ELR (cell line): ENCODE data around the gene MUC13.
"Not testable (repeated sequence)": the region's sequence is repeated elsewhere in the genome, so short reads cannot be mapped to it uniquely, and the experiment has no call there.

Experiments used
- DNase-seq: peaks from one replicate; pipeline ENCODE4 v3.0.0-alpha.2; 2015; ENCODE audit warnings: low read depth

Gene MUC13, protein sequence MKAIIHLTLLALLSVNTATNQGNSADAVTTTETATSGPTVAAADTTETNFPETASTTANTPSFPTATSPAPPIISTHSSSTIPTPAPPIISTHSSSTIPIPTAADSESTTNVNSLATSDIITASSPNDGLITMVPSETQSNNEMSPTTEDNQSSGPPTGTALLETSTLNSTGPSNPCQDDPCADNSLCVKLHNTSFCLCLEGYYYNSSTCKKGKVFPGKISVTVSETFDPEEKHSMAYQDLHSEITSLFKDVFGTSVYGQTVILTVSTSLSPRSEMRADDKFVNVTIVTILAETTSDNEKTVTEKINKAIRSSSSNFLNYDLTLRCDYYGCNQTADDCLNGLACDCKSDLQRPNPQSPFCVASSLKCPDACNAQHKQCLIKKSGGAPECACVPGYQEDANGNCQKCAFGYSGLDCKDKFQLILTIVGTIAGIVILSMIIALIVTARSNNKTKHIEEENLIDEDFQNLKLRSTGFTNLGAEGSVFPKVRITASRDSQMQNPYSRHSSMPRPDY

DNA sequence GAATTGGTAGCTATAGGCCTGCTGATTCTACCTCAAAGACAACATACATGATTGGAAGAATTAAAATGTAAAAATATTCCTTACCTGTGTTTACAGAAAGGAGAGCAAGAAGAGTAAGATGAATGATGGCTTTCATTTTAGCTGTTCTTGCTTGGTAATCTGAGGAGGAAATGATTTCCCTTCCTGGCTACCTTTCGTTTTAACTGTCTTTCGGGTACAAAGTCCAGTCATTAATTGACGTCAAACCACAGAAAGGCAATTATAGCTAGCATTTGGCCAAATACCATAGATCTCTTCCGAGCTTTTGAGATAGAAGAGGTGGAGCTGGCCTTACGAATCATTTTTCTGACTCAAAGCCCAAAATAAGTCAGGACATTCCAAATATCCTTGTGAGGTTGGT is at the start of gene MUC13:
Gene MUC13 (minus strand): TSS at position 175 of the 400 bp plus-strand sequence. CDS start 39 bp downstream, at position 136.
- DNase-seq: no peak

DNA sequence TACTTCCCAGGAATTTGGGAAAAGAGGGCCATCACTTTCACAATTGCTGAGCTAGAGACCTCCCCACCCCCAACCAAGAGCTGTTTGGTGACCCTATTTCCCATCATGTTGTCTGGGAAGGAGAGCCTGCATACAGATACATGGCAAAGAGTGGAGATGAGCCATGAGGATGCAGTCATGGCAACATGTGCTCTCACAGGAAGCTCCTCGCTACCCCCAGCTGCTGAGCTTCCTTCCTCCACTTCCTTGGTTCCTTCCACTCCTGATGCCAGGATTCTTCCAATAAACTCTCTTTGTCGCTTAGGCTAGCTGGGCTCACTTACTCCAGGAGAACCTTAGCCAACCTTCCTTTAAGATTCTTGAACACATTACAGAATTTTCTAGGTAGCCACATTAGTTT is 48.3 kb upstream of the MUC13 start:
- DNase-seq: no peak

DNA sequence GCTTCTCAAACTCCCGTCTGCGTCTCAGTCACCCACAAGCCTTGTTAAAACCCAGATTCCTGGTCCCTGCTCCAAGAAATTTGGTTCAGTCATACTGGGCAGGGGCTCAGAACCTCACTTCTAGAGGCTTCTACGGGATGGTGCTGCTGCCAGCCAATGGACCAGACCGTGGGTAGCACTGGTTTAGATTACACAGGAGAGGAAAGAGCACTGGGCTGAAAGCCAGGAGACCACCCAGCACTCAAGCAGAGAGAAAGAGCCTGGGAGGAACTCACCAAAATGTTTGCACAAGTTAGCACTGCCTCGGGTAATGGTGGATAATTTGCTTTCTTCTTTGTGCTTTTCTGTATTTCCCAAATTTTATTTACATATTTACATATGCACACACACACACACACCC is 46.9 kb upstream of the MUC13 start:
- DNase-seq: no peak

DNA sequence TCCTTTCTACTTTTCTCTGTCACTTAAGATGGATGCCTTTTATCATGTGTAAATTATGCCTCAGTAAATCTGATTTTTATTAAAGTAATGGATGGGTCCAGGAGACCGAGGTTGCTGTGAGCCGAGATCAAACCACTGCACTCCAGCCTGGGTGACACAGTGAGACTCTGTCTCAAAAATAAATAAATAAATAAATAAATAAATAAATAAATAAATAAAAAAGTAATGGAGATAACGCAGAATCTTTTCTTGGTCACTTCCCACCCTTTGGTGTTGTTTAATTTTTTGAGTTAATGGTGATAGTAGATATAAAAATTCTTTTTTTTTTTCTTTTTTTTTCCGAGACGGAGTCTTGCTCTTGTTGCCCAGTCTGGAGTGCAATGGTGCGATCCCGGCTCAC is 44.1 kb upstream of the MUC13 start:
- no peak for DNase-seq

DNA sequence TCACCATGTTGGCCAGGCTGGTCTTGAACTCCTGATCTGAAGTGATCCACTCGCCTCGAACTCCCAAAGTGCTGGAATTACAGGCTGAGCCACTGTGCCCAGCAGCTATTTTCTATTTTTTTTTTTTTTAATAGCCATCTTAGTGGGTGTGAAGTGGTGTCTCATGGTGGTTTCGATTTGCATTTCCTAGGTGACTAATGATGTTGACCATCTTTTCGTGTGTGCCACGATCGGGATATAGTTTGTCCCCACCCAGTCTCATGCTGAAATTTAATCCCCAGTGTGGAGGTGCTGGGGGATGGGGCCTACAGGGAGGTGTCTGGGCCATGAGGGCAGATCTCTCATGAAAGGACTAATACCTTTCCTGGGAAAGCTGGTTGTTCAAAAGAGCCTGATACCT is 41.8 kb upstream of the MUC13 start:
- peak; percentile 30 for DNase-seq

DNA sequence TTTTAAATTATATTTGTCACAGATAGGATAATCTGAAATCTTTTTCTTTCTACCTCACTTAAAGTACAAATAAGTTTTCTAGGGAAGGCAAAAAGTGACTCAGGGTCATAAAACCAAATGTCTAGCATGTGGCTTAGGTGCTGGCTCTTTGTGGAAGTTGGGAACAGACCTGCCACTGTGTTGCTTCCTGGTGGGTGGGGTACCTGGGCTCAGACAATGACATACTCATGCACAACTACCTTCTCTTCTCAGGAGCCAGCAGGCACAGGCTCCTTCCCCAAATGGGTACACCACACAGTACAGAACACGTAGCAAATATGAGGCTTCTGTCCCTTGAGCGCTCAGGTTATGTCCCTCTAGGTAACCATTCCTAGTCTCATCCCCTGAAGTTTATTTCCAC is 40.1 kb upstream of the MUC13 start:
- DNase-seq: no peak

DNA sequence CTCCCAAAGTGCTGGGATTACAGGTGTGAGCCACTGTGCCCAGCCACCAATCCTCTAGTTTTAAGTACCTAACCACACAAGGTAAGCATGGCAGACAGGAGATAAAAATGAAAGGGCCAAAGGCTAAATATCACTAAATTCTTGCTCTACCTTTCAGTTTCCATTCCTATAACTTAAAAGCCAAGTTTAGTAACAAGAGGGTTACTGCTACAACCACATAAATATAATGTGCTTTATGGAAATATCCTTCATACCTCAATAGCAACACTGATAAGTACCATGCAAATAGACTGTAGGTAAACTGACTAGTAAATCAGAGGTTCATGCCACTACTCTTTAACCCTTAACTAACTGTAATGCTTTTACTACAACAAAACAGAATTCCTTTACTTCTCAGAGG is 38.7 kb upstream of the MUC13 start:
- DNase-seq: no peak

DNA sequence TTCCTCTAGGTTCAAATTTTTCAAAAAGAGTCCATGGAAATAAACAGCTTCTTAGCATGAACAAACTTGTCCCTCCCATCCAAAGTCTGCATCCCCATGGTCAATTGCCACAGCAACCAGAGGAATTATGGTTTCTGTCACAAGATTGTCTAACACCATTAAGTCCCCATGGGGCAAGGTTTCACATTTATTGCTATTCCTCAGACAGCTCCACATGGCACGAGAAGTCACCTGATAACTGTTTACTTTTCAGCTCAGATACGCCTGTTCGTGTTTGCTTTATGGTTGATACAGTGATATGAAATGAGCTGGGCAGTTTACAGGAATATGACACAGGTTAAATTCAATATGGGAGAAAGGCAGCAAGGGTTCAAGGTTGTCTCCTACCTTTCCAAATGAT is 37.9 kb upstream of the MUC13 start:
- DNase-seq: no peak

DNA sequence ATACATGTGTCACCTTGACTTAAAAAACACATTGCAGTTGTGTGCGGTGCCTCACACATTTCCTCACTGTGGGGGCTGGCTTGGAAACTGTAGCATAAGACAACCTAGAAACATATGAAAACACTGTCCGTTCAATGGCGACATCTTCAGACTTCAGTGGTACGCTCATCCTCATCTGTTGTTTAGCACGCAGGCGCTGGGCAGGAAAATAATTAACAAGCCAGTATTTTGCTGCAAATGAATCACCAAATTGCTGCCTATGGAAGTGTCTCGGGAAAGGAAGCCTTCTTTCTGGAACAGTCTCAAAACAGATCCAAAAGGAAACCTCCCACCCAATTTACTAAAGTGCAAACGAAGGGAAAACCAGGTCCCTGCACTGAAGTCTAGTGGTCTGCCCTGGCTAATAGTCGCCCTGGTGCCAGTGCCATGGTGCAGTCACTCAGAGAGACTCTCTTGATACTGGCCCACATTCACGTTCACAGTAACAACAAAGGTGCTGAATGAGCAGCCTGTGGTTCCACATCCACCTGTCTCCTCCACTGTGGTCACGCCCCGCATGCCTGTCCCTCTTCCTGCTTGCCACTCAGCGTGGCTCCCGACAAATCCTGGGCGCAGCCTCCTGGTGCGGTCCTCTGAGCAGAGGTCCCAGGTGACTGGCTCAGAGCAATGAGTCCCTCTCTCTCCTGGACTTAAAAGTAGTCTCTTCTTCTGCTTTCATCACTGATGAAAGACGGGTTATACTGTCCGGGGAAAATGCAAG is 35.6 kb upstream of the MUC13 start:
- DNase-seq: no peak

DNA sequence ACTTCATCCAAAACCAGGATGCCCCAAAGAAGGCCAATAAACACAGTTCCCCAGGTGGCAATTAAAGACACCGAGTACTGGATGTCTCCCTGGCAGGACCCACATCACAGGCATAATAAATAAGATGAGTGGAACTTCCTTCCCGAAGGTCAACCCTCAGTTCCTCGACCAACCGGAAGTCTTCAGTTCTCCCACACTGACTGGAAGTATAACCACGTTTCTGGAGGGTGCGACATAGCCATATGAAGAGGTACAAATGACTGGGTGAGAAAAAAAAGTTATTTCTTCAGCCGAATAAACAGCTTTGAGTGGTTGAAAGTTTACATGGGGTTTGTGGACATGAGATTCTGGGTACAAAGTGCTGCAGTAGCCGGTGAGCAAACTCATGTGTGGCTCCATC is 34.6 kb upstream of the MUC13 start:
- no peak for DNase-seq

DNA sequence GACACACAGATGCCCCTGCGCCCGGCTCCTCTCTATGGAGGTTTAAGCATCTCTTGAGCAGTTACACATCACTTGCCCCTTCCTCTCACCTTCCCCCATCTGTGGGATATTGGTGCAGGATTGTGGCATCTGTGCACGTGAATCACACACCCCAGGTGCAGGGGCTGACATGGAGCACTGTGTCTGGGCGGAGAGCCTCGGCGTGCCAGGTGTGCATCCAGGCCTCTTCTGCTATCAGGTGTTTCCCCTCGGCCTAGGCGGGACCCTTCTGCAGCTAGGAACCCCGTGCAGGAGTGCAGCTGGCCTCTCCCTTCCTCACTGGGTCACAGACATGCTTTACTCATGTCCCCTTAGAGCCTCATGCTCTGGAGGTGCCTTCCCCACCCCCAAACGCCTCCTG is 33.4 kb upstream of the MUC13 start:
- no peak for DNase-seq

DNA sequence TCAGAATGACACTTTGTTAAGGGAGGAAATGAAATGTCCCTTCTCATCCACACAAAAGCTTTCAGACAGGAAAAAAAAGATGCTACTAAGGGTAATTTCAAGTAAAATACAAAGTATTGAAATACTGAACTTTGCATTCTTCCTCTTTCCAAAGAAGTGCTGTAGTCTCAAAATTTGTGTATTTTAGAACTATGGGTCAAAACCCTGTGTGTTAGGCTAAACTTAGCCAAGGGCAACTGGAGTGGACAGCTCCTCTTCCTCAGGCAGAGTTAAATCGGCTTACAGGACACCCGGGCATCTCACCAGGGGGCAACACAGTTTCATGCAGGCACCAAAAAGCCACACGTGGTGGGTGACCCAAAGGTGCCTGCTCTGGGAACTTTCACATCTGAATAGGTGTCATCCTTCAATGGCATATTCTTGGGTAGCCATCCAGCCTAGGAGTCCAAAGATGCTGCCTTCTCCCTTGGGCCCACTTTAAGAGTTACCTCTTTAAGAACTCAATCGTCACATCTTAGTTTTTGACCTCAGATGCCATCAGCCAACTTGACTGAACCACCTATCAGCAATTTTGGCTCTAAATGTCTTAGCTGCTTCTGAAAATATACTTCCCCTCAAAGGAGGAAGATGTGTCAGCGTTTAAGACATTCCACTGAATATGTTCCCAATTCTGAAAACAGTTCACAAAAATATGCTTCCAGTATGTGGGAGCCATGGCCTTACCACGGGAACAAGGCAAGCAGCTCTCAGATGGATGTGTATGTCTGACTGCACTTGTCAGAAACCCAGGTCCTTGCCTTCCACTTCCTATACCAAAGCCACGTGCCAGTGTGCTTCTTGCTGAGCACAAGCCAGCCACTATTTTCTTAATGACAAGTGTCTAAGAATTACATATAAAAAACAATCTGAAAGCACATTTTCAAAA is 32.2 kb upstream of the MUC13 start:
- DNase-seq: no peak

DNA sequence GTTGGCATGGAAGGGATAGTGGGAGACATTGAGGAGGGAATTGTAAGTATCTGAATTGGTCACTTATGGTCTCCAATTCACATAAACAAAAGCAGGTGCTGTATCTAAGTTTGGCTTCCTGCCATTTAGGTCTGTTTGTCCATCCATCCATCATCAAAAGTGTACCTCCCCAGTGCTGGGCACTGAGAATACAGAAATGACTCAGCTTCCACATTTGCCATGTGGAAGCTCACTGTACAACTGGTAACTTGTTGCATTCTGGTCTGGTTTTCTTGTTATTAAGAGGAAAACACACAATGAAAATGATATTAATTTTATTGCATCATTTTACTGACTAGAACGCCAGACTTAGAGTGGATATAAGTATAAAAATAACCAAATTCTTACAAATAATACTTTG is 30.9 kb upstream of the MUC13 start:
- no peak for DNase-seq

DNA sequence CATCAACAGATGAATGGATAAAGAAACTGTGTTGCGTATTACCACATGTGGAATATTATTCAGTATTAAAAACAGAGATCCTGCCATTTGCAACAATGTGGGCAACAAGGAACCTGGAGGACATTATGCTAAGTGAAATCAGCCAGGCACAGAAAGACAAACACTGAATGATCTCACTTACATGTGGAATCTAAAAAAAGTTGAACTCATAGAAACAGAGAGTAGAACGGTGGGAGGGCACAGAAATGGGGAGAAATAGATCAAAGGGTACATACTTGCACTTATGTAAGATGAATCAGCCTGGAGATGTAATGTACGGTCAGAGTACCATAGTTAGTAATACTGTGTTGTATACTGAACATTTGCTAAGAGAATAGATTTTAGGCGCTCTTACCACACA is 29.8 kb upstream of the MUC13 start:
- DNase-seq: peak; percentile 10

DNA sequence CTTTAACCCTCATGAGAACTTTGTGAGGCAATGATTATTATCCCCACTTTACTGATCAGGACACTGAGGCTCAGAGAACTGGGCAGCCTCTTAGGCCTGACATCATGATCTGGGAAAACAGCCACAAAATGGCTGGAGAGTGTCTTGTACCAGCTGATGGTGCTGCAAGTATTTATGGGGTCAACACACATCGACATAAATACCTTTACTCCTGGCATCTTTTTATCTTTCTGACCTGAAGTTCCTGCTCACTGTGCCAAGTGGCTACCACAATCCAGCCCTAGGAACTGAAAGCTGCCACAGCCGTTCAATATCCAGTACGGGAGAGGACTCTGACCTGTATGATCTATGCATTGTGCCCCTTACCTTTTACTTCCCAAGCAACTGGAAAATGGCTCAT is 29.2 kb upstream of the MUC13 start:
- no peak for DNase-seq

DNA sequence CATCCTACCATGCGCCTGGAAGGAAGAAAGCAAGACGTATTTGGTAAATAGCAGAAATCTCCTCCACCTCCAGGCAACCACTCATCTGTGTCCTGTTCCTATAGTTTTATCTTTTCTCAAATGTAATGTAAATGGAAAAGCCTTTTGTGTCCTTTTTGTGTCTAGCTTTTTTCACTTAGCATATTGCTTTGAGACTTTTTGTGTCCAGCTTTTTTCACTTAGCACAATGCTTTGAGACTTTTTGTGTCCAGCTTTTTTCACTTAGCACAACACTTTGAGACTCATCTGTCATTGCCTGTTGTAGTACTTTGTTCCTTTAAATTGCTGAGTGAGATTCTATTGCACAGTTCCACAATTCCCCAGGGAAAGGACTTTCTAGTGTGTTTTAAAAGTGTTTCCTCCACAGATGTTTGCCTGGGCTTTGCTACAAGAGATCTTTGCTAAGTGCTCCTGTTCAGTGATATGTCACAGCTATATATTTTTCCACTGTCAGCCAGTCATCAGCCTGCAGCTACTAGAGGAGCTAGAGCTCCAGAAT is 27.9 kb upstream of the MUC13 start:
- DNase-seq: no peak

DNA sequence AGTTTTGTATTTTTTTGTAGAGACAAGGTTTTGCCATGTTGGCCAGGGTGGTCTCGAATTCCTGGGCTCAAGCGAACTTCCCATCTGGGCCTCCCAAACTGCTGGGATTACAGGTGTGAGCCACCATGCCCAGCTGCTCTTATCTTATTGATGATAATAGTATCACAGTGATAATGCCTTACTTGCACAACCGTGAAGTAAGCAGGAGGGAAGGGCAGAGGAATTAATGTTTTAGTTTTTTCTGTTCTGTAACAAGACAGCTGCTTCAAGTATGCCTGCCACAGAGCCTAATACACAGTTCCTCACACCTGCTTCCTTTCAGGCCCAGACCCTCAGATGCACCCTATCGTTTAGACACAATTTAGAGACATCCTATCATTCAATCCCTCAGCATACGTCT is 26.1 kb upstream of the MUC13 start:
- DNase-seq: no peak

DNA sequence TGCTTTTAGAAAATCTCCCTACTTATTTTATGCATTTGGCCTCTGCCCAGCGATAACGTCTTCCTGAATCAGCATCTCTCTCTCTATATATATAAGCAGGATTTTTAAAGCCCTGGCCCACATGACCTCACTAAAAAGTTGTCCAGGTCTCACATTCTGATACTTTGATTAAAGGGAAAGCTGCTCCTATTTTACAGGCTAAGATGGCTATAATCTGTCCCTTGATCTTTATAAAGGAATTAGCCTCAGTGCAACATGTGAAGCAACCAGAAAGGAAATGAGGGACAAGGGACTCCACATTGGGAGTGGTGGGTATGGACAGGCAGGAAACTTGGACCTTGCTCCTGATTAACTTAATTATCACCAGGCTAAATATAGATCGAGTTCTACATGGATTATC is 25.6 kb upstream of the MUC13 start:
- DNase-seq: no peak

DNA sequence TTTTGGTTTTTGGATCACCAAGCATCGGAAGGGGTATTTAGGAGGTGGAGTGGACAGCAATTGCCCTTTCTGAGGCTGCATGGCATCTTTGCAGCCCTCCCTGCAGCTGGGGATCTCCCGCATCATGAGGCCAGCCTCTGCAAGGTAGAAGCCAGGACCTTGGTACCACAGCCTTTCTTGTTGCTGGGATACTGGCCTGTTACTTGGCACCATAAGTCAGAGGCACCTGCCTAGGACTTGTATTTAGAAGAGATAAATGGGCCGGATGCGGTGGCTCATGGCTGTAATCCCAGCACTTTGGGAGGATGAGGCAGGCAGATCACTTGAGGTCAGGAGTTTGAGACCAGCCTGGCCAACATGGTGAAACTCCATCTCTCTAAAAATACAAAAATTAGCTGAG is 23.4 kb upstream of the MUC13 start:
- DNase-seq: not testable (repeated sequence)

DNA sequence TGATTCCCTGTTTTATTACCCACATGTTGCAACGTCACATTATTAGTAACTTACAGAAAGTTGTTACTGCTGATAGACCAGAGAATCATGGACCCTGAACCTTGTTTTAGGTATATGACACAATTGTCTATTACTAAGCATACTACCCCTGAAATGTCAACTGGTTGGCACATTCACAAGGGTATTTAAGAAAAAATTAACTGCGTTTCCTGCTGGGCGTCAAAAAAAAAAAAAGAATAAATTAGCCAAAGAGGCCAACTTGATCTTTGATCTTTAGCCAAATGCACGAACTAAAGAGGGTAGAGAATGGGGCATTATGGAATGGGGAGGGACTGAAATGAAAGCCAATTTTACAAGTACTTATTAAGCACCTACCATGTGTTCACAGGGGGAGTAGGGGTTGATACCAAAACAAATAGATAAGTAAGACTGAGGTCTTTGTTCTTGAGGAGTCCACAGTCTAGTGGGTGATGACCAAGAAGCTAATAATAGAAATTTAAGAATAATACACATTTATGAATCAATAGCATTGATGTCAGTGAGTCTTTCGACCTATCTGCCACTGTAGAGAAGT is 17.8 kb upstream of the MUC13 start:
- DNase-seq: no peak

DNA sequence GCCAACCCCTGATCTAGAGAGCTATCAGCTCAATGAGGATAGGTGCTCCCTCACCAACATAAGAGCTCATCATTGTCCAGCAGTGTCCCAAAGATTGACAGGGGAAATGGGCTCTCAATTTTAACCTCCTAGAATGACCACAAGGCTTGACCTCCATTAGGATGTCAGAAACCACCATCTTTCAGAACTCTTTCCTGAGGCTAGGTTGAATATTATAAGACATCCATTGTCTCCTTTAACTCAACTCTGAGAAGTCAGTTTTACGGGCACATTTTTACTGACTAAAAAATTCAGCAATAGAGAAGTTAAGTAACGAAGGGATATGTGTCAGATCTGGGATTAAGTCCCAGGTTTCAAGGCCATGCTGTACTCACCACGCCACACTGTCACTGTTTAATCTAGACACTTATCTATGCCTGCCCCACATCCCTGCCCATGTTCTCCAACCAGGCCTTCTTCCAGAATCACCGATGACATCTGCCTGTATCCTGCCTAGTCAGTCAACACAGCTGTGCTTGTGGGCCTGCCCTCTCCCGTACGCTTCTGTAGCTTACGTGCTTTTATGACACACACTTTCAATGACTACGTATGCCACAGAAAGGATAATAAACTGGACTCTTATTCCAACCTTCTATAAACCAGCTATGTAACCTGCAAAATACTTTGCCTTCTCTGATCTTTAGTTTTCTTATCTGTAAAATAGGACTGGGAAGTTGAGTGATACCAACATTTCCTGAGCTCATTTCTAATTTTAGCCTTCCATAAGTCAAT is 17.1 kb upstream of the MUC13 start:
- DNase-seq: peak; percentile 81
